ENCODE measurements around the gene SRSF9. TPM values are rescaled to one million over a fixed set of nuclear protein-coding genes. Genes with fewer than 3 reads are reported as not detected.
"Not testable (repeated sequence)": the region's sequence is repeated elsewhere in the genome, so short reads cannot be mapped to it uniquely, and the experiment has no call there.

The SRSF9 gene
- total RNA-seq, result 100 to 1,000 TPM; 175 to 180 TPM

GRCh38 chr12:120469450-120470149 is at the start of gene SRSF9:
Gene SRSF9 (minus strand): TSS chr12:120469748. CDS start chr12:120469609, 139 bp downstream.
- H3K27me3 Mint-ChIP-seq, result peaks cover 2% of the 10 kb centered on the region
- H3K9me3 Mint-ChIP-seq, result no peaks in the 10 kb centered on the region
- peaks cover 47% of the 10 kb centered on the region for H3K4me1 Mint-ChIP-seq

GRCh38 chr12:120519324-120519723 is 49.8 kb upstream of the SRSF9 start:
- H3K27ac Mint-ChIP-seq, H3K4me3 Mint-ChIP-seq, H3K9me3 Mint-ChIP-seq, DNase-seq, H3K4me1 Mint-ChIP-seq, POLR2A ChIA-PET, H3K27me3 Mint-ChIP-seq: not testable (repeated sequence)
- peaks cover 21% of the 10 kb centered on the region for H3K36me3 Mint-ChIP-seq (ENCODE audit: low read depth)
- CTCF ChIA-PET, result interaction anchor here (1.3 kb wide), 1 partner anchor 130 kb away, joined by 4 read pairs; no protein-coding TSS in a partner anchor

More at GRCh38 chr12:120469450-120470149, at the start of gene SRSF9:
- Mint-ChIP-seq H3K4me3 (peak within 1 kb of the TSS; percentile 93), H3K27ac (peak within 1 kb of the TSS; percentile 84), H3K36me3 (ENCODE audit: low read depth) (peaks cover 29% of the 10 kb centered on the region)
- ChIA-PET CTCF (interaction anchor here (0.6 to 3.6 kb wide), 24 partner anchors 12 to 269 kb away, joined by 3 to 33 read pairs (median 7); partner anchors contain the start of genes COX6A1, DYNLL1, POP5 and RPLP0), POLR2A (interaction anchor here (0.6 to 4.6 kb wide), 25 partner anchors 10 to 269 kb away, joined by 3 to 31 read pairs (median 6); partner anchors contain the start of genes COQ5, COX6A1, DYNLL1 and GATC)
- DNase-seq, result peak; percentile 97

- H3K9me3 Mint-ChIP-seq, result no peaks in the 10 kb centered on the region
- no peak for DNase-seq
- H3K4me1 Mint-ChIP-seq, result no peaks in the 10 kb centered on the region
- H3K36me3 Mint-ChIP-seq (ENCODE audit: low read depth), result peaks cover 26% of the 10 kb centered on the region
- H3K4me3 Mint-ChIP-seq, result no peak overlapping the region
- ChIA-PET POLR2A (interaction anchor here (0.6 to 1.7 kb wide), 2 partner anchors 14 to 47 kb away, joined by 3 to 5 read pairs; partner anchors contain the start of gene COQ5), CTCF (no interaction called here)
- H3K27me3 Mint-ChIP-seq, result no peaks in the 10 kb centered on the region
- no peak overlapping the region for H3K27ac Mint-ChIP-seq
These were observed 45.9 kb upstream of the SRSF9 start for GRCh38 chr12:120515496-120515895.

- Mint-ChIP-seq H3K27me3 (no peaks in the 10 kb centered on the region), H3K36me3 (ENCODE audit: low read depth) (peaks cover 31% of the 10 kb centered on the region), H3K9me3 (no peaks in the 10 kb centered on the region), H3K27ac (no peak overlapping the region), H3K4me1 (no peaks in the 10 kb centered on the region), H3K4me3 (no peak overlapping the region)
- DNase-seq, result no peak
- ChIA-PET POLR2A (interaction anchor here (1.2 to 1.7 kb wide), 4 partner anchors 10 to 46 kb away, joined by 3 to 7 read pairs (median 4); partner anchors contain the start of genes COQ5 and DYNLL1), CTCF (interaction anchor here (1.0 kb wide), 1 partner anchor 18 kb away, joined by 4 read pairs; the partner anchor contains the start of gene DYNLL1)
These were observed 44.5 kb upstream of the SRSF9 start for GRCh38 chr12:120514002-120514401.

- H3K36me3 Mint-ChIP-seq (ENCODE audit: low read depth), result peaks cover 22% of the 10 kb centered on the region
These were observed 39.0 kb upstream of the SRSF9 start for GRCh38 chr12:120508537-120508936.

GRCh38 chr12:120504587-120504986 is 35.0 kb upstream of the SRSF9 start:
- peaks cover 6% of the 10 kb centered on the region for H3K4me1 Mint-ChIP-seq
- H3K9me3 Mint-ChIP-seq, result no peaks in the 10 kb centered on the region
- H3K27ac Mint-ChIP-seq, result no peak overlapping the region
- no peaks in the 10 kb centered on the region for H3K27me3 Mint-ChIP-seq
- peaks cover 29% of the 10 kb centered on the region for H3K36me3 Mint-ChIP-seq (ENCODE audit: low read depth)
- ChIA-PET CTCF (no interaction called here), POLR2A (interaction anchor here (1.0 to 2.3 kb wide), 6 partner anchors 8 to 503 kb away, joined by 3 to 12 read pairs (median 4); partner anchors contain the start of genes COQ5 and DYNLL1)
- no peak overlapping the region for H3K4me3 Mint-ChIP-seq
- DNase-seq, result no peak

More at GRCh38 chr12:120508537-120508936, 39.0 kb upstream of the SRSF9 start:
- Mint-ChIP-seq H3K4me3 (no peak overlapping the region), H3K27me3 (no peaks in the 10 kb centered on the region), H3K4me1 (no peaks in the 10 kb centered on the region), H3K27ac (no peak overlapping the region), H3K9me3 (no peaks in the 10 kb centered on the region)
- DNase-seq, result no peak
- CTCF ChIA-PET, result no interaction called here
- POLR2A ChIA-PET, result no interaction called here

- no peak for DNase-seq
- Mint-ChIP-seq H3K27ac (peak overlapping the region; percentile 34), H3K27me3 (no peaks in the 10 kb centered on the region), H3K9me3 (no peaks in the 10 kb centered on the region), H3K4me1 (peaks cover 31% of the 10 kb centered on the region), H3K4me3 (no peak overlapping the region), H3K36me3 (ENCODE audit: low read depth) (peaks cover 49% of the 10 kb centered on the region)
- CTCF ChIA-PET, result interaction anchor here (0.9 to 1.6 kb wide), 3 partner anchors 28 to 34 kb away, joined by 3 read pairs; partner anchors contain the start of gene COQ5
- POLR2A ChIA-PET, result interaction anchor here (1.0 to 1.6 kb wide), 3 partner anchors 12 to 34 kb away, joined by 3 to 6 read pairs (median 3); a partner anchor contains a TSS
These were observed 31.0 kb upstream of the SRSF9 start for GRCh38 chr12:120500581-120500980.

GRCh38 chr12:120498870-120499515 is 29.4 kb upstream of the SRSF9 start:
- no peaks in the 10 kb centered on the region for H3K9me3 Mint-ChIP-seq
- ChIA-PET CTCF (interaction anchor here (0.5 to 0.9 kb wide), 3 partner anchors 31 to 193 kb away, joined by 3 read pairs; no protein-coding TSS in a partner anchor), POLR2A (interaction anchor here (1.7 kb wide), 1 partner anchor 29 kb away, joined by 4 read pairs; the partner anchor contains the start of gene SRSF9)
- H3K4me1 Mint-ChIP-seq, result peaks cover 38% of the 10 kb centered on the region
- DNase-seq, result no peak
- peaks cover 48% of the 10 kb centered on the region for H3K36me3 Mint-ChIP-seq (ENCODE audit: low read depth)
- H3K27ac Mint-ChIP-seq, result no peak overlapping the region
- H3K4me3 Mint-ChIP-seq, result no peak overlapping the region
- no peaks in the 10 kb centered on the region for H3K27me3 Mint-ChIP-seq

GRCh38 chr12:120497524-120498150 is 28.1 kb upstream of the SRSF9 start:
- H3K36me3 Mint-ChIP-seq (ENCODE audit: low read depth), result peaks cover 37% of the 10 kb centered on the region
- H3K9me3 Mint-ChIP-seq, result no peaks in the 10 kb centered on the region
- peaks cover 38% of the 10 kb centered on the region for H3K4me1 Mint-ChIP-seq
- no peak for DNase-seq
- peak overlapping the region; percentile 37 for H3K27ac Mint-ChIP-seq
- peak overlapping the region; percentile 88 for H3K4me3 Mint-ChIP-seq
- POLR2A ChIA-PET, result interaction anchor here (0.9 to 3.7 kb wide), 15 partner anchors 16 to 902 kb away, joined by 3 to 27 read pairs (median 6); partner anchors contain the start of genes COQ5, RNF34, RNU4-1 and SRSF9
- H3K27me3 Mint-ChIP-seq, result no peaks in the 10 kb centered on the region
- CTCF ChIA-PET, result interaction anchor here (0.6 to 1.9 kb wide), 9 partner anchors 11 to 171 kb away, joined by 3 to 8 read pairs (median 4); partner anchors contain the start of genes POP5 and SRSF9

- POLR2A ChIA-PET, result interaction anchor here (0.6 to 3.7 kb wide), 22 partner anchors 8 to 903 kb away, joined by 3 to 27 read pairs (median 5); partner anchors contain the start of genes COQ5, RNF34, RNU4-1 and SIRT4
- no peaks in the 10 kb centered on the region for H3K27me3 Mint-ChIP-seq
- CTCF ChIA-PET, result interaction anchor here (0.6 to 1.9 kb wide), 14 partner anchors 7 to 170 kb away, joined by 3 to 8 read pairs (median 4); partner anchors contain the start of genes COQ5, POP5 and SRSF9
These were observed 27.1 kb upstream of the SRSF9 start for GRCh38 chr12:120496413-120497340.

GRCh38 chr12:120495731-120496412 is 26.3 kb upstream of the SRSF9 start, which contains the start of gene DYNLL1:
Gene DYNLL1 (plus strand): TSS chr12:120496113. CDS start chr12:120496422, 309 bp downstream.
- H3K27me3 Mint-ChIP-seq, result no peaks in the 10 kb centered on the region
- H3K9me3 Mint-ChIP-seq, result no peaks in the 10 kb centered on the region
- ChIA-PET POLR2A (interaction anchor here (0.7 to 3.7 kb wide), 18 partner anchors 9 to 597 kb away, joined by 3 to 27 read pairs (median 6); partner anchors contain the start of genes COQ5, RNU4-1, SIRT4 and SRSF9), CTCF (interaction anchor here (0.6 to 1.9 kb wide), 9 partner anchors 8 to 139 kb away, joined by 3 to 8 read pairs (median 4); partner anchors contain the start of genes POP5 and SRSF9)
- peak within 1 kb of the TSS; percentile 69 for H3K27ac Mint-ChIP-seq
- peaks cover 38% of the 10 kb centered on the region for H3K4me1 Mint-ChIP-seq
- H3K4me3 Mint-ChIP-seq, result peak within 1 kb of the TSS; percentile 88
- DNase-seq, result peak; percentile 97
- H3K36me3 Mint-ChIP-seq (ENCODE audit: low read depth), result peaks cover 36% of the 10 kb centered on the region

More at GRCh38 chr12:120496413-120497340, 27.1 kb upstream of the SRSF9 start:
- H3K4me1 Mint-ChIP-seq, result peaks cover 38% of the 10 kb centered on the region
- H3K4me3 Mint-ChIP-seq, result peak overlapping the region; percentile 88
- peak; percentile 42 for DNase-seq
- no peaks in the 10 kb centered on the region for H3K9me3 Mint-ChIP-seq
- peaks cover 37% of the 10 kb centered on the region for H3K36me3 Mint-ChIP-seq (ENCODE audit: low read depth)
- peak overlapping the region; percentile 69 for H3K27ac Mint-ChIP-seq
